GM20000 (cell line): ENCODE results near the gene KRT26.

ENCODE experiments used
- DNase-seq: peaks from one replicate; pipeline ENCODE4 v3.0.0; 2012; ENCODE audit warnings: low spot score
- CTCF ChIP-seq: IDR thresholded peaks from 2 replicates; pipeline ENCODE4 v1.5.1; 2012; ENCODE audit warnings: mild to moderate bottlenecking, control low read depth; ENCODE audit errors: extremely low read depth, missing control alignments

The KRT26 gene

GRCh38 chr17:40803617-40804082 is 31.6 kb upstream of the KRT26 start:
- peak; percentile 76 for DNase-seq
- TF ChIP-seq CTCF, result peak; percentile 78

GRCh38 chr17:40801157-40801556 is 29.2 kb upstream of the KRT26 start:
- no peak for DNase-seq
- TF ChIP-seq CTCF, result no peak

GRCh38 chr17:40800381-40800780 is 28.4 kb upstream of the KRT26 start:
- no peak for TF ChIP-seq CTCF
- no peak for DNase-seq

GRCh38 chr17:40799859-40800258 is 27.9 kb upstream of the KRT26 start, which contains the start of gene KRT28:
Gene KRT28, minus strand, starts transcription at chr17:40799959. Its CDS starts 66 bp downstream, at chr17:40799893.
- TF ChIP-seq CTCF, result no peak

GRCh38 chr17:40796846-40797245 is 24.8 kb upstream of the KRT26 start:
- no peak for DNase-seq
- TF ChIP-seq CTCF, result no peak

More at GRCh38 chr17:40799859-40800258, 27.9 kb upstream of the KRT26 start, which contains the start of gene KRT28:
- no peak for DNase-seq

- DNase-seq, result no peak
Measured at GRCh38 chr17:40795019-40795667, 23.1 kb upstream of the KRT26 start.

More at GRCh38 chr17:40795019-40795667, 23.1 kb upstream of the KRT26 start:
- TF ChIP-seq CTCF, result no peak
